ENCODE data around the gene DPP6.
"Not testable (repeated sequence)": the region's sequence is repeated elsewhere in the genome, so short reads cannot be mapped to it uniquely, and the experiment has no call there.

GRCh38 chr7:154133703-154134277 lies 81.6 kb downstream of the DPP6 start:
- not testable (repeated sequence) for TF ChIP-seq CTCF (conservative IDR thresholded peaks at IDR 0.05; ENCODE audit: low read depth, low read length); EZH2 (IDR thresholded peaks at IDR 0.05; ENCODE audit: borderline replicate concordance, low read depth, low read length, poor library complexity, severe bottlenecking)

Data from A673 (cell line).